Measurements from ENCODE around the gene DISP2.

- TF ChIP-seq CTCF (conservative IDR thresholded peaks at IDR 0.05; ENCODE audit: low read depth, low read length) (no peak), EZH2 (IDR thresholded peaks at IDR 0.05; ENCODE audit: borderline replicate concordance, low read depth, low read length, poor library complexity, severe bottlenecking) (no peak)
Observed at GRCh38 chr15:40343512-40343911, 14.5 kb upstream of the DISP2 start.

Measured in A673 (cell line).